Measurements from ENCODE around the gene DQX1.

DNA sequence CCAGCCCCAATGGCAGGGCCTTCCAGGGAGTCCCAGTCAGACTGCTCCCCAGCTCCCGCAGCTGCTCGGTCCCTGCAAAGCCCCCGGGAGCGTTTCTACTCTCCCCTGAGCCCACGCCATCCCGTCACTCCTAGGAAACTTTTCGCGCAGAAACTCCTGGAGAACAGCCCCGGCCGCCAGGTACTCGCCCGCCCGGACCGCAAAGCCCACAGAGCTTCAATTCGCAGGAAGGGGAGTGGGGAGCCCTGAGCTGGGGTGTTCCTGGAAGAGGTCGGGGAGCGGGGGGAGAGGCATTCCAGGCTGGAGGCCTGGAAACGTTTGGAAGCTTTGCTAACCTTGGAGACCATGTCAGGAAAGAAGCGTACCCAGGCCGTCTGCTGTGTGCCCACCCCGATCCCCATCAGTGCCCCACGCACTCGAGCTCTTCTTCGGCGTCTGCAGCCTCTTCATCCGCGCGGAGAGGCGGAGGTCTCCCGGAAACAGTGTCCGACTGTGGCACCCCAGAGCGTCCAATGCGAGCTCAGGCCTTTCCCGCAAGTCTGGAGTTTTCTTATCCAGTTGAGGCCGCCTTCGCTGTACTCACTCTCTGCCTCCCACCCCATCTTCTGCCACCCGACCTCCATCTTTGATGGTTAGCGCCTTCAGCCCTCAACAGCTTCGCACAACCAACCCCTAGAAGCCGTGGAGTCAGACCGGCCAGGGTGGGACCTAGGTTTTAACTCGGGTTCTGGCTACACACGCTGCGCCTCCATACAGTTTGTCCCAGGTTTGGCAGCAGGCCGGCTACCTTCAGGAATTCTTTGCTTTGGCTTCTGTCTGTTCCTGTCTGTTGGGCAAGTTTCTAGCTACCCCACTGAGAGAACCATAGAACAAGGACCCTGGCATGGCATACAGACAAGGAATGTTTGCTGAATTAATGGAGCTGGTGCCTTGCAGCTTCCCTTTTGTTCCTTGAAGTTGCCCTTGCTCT lies 22.2 kb downstream of the DQX1 start:
- TF ChIP-seq, protein P1, sequence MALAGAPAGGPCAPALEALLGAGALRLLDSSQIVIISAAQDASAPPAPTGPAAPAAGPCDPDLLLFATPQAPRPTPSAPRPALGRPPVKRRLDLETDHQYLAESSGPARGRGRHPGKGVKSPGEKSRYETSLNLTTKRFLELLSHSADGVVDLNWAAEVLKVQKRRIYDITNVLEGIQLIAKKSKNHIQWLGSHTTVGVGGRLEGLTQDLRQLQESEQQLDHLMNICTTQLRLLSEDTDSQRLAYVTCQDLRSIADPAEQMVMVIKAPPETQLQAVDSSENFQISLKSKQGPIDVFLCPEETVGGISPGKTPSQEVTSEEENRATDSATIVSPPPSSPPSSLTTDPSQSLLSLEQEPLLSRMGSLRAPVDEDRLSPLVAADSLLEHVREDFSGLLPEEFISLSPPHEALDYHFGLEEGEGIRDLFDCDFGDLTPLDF (CRISPR knock-in tag; IDR thresholded peaks at IDR 0.05), result no peak
- TF ChIP-seq CREM (CRISPR knock-in tag; IDR thresholded peaks at IDR 0.05), result no peak
- TF ChIP-seq OVOL2 (CRISPR knock-in tag; IDR thresholded peaks at IDR 0.05; ENCODE audit: borderline replicate concordance), result no peak
- TF ChIP-seq, protein P2, sequence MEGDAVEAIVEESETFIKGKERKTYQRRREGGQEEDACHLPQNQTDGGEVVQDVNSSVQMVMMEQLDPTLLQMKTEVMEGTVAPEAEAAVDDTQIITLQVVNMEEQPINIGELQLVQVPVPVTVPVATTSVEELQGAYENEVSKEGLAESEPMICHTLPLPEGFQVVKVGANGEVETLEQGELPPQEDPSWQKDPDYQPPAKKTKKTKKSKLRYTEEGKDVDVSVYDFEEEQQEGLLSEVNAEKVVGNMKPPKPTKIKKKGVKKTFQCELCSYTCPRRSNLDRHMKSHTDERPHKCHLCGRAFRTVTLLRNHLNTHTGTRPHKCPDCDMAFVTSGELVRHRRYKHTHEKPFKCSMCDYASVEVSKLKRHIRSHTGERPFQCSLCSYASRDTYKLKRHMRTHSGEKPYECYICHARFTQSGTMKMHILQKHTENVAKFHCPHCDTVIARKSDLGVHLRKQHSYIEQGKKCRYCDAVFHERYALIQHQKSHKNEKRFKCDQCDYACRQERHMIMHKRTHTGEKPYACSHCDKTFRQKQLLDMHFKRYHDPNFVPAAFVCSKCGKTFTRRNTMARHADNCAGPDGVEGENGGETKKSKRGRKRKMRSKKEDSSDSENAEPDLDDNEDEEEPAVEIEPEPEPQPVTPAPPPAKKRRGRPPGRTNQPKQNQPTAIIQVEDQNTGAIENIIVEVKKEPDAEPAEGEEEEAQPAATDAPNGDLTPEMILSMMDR (IDR thresholded peaks at IDR 0.05), result no peak
- TF ChIP-seq ATF3 (CRISPR knock-in tag; conservative IDR thresholded peaks at IDR 0.05), result no peak
- TF ChIP-seq, protein P3, sequence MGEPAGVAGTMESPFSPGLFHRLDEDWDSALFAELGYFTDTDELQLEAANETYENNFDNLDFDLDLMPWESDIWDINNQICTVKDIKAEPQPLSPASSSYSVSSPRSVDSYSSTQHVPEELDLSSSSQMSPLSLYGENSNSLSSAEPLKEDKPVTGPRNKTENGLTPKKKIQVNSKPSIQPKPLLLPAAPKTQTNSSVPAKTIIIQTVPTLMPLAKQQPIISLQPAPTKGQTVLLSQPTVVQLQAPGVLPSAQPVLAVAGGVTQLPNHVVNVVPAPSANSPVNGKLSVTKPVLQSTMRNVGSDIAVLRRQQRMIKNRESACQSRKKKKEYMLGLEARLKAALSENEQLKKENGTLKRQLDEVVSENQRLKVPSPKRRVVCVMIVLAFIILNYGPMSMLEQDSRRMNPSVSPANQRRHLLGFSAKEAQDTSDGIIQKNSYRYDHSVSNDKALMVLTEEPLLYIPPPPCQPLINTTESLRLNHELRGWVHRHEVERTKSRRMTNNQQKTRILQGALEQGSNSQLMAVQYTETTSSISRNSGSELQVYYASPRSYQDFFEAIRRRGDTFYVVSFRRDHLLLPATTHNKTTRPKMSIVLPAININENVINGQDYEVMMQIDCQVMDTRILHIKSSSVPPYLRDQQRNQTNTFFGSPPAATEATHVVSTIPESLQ (CRISPR knock-in tag; IDR thresholded peaks at IDR 0.05), result no peak

Measured in WTC11 (cell line).